Omental fat pad (tissue), 4 donors: ENCODE measurements around the gene ATP6V0E2. TPM values are rescaled to one million over a fixed set of nuclear protein-coding genes. Genes with fewer than 3 reads are reported as not detected.
A peak's percentile ranks its signal among the peaks of the same experiment; 100 is the strongest.

ENCODE experiments used
- ATAC-seq: fragments of 150-250 bp; one replicate; pipeline ENCODE4 v1.9.1; 2016; ENCODE audit warnings: mild to moderate bottlenecking, moderate library complexity; ENCODE audit not compliant: low FRiP score
- DNase-seq: peaks from one replicate; pipeline ENCODE4 v3.0.0-alpha.2; 2019; ENCODE audit warnings: low spot score
- CTCF ChIP-seq, 3 donors: fragments of 450-650 bp; IDR thresholded peaks; one replicate each; pipeline ENCODE4 v1.5.1; 2016 to 2017; ENCODE audit warnings: antibody characterized with exemption in 3 of 3, mild to moderate bottlenecking in 3 of 3, moderate library complexity in 2 of 3
- total RNA-seq, 4 donors: library from RNA; depleted of rRNA; stranded (reverse); fragments of >200 nt; gene quantifications; one replicate each; pipeline ENCODE4 v1.1.0, GENCODE V29; 2016

The ATP6V0E2 gene
- total RNA-seq, 4 donors from 2014 or later = 7.1 to 21.2 (median 11.1) TPM

- TF ChIP-seq CTCF (IDR thresholded peaks at IDR 0.05) = no peak
- ATAC-seq = no peak
- DNase-seq = peak; percentile 12
Observed at GRCh38 chr7:149882248-149883047, 8.7 kb downstream of the ATP6V0E2 start.

- no peak for ATAC-seq
- no peak for TF ChIP-seq CTCF (IDR thresholded peaks at IDR 0.05)
- no peak for DNase-seq
Observed at GRCh38 chr7:149883048-149883438, 9.3 kb downstream of the ATP6V0E2 start.

- DNase-seq (peak; percentile 25), ATAC-seq (no peak)
- no peak for TF ChIP-seq CTCF (IDR thresholded peaks at IDR 0.05)
Observed at GRCh38 chr7:149883452-149883861, 9.7 kb downstream of the ATP6V0E2 start.

GRCh38 chr7:149884016-149884415, 10.2 kb downstream of the ATP6V0E2 start:
- TF ChIP-seq CTCF (IDR thresholded peaks at IDR 0.05) = no peak
- ATAC-seq (no peak), DNase-seq (no peak)

- no peak for TF ChIP-seq CTCF (IDR thresholded peaks at IDR 0.05)
- no peak for DNase-seq
- ATAC-seq = no peak
Observed at GRCh38 chr7:149884541-149884940, 10.8 kb downstream of the ATP6V0E2 start.

- no peak for TF ChIP-seq CTCF (IDR thresholded peaks at IDR 0.05)
- DNase-seq (peak; percentile 16), ATAC-seq (no peak)
Observed at GRCh38 chr7:149885191-149886017, 11.6 kb downstream of the ATP6V0E2 start.
